ENCODE measurements around the gene PHF1.
"Not testable (repeated sequence)": the region's sequence is repeated elsewhere in the genome, so short reads cannot be mapped to it uniquely, and the experiment has no call there.

Gene PHF1

GRCh38 chr6:33410711-33411631 is at the start of gene PHF1:
Gene PHF1 (plus strand): TSS chr6:33411014. CDS start chr6:33412264, 1,250 bp downstream.
- no peaks in the 10 kb centered on the region for H3K9me3 ChIP-seq (ENCODE audit: control insufficient read depth, low read length)
- H3K9ac ChIP-seq (ENCODE audit: low read length): peak within 1 kb of the TSS; percentile 73
- no peaks in the 10 kb centered on the region for H3K36me3 ChIP-seq (ENCODE audit: control insufficient read depth, insufficient read depth, low read length)
- H3K4me3 ChIP-seq (ENCODE audit: low read length): peak within 1 kb of the TSS; percentile 54
- H3K4me1 ChIP-seq (ENCODE audit: control insufficient read depth, insufficient read depth, low read length): no peaks in the 10 kb centered on the region
- no peaks in the 10 kb centered on the region for H3K27me3 ChIP-seq (ENCODE audit: control insufficient read depth, insufficient read depth, low read length)

- H3K9ac ChIP-seq (ENCODE audit: low read length); H3K4me1 ChIP-seq (ENCODE audit: control insufficient read depth, insufficient read depth, low read length); H3K36me3 ChIP-seq (ENCODE audit: control insufficient read depth, insufficient read depth, low read length); H3K27me3 ChIP-seq (ENCODE audit: control insufficient read depth, insufficient read depth, low read length); H3K9me3 ChIP-seq (ENCODE audit: control insufficient read depth, low read length); H3K4me3 ChIP-seq (ENCODE audit: low read length): not testable (repeated sequence)
Observed at GRCh38 chr6:33363486-33363885, 47.3 kb upstream of the PHF1 start.

- not testable (repeated sequence) for H3K27me3 ChIP-seq (ENCODE audit: control insufficient read depth, insufficient read depth, low read length); H3K9me3 ChIP-seq (ENCODE audit: control insufficient read depth, low read length); H3K4me1 ChIP-seq (ENCODE audit: control insufficient read depth, insufficient read depth, low read length); H3K36me3 ChIP-seq (ENCODE audit: control insufficient read depth, insufficient read depth, low read length); H3K9ac ChIP-seq (ENCODE audit: low read length); H3K4me3 ChIP-seq (ENCODE audit: low read length)
Observed at GRCh38 chr6:33364475-33365205, 46.2 kb upstream of the PHF1 start.

GRCh38 chr6:33365206-33365971 is 45.4 kb upstream of the PHF1 start:
- H3K9me3 ChIP-seq (ENCODE audit: control insufficient read depth, low read length); H3K4me3 ChIP-seq (ENCODE audit: low read length): not testable (repeated sequence)

DNA sequence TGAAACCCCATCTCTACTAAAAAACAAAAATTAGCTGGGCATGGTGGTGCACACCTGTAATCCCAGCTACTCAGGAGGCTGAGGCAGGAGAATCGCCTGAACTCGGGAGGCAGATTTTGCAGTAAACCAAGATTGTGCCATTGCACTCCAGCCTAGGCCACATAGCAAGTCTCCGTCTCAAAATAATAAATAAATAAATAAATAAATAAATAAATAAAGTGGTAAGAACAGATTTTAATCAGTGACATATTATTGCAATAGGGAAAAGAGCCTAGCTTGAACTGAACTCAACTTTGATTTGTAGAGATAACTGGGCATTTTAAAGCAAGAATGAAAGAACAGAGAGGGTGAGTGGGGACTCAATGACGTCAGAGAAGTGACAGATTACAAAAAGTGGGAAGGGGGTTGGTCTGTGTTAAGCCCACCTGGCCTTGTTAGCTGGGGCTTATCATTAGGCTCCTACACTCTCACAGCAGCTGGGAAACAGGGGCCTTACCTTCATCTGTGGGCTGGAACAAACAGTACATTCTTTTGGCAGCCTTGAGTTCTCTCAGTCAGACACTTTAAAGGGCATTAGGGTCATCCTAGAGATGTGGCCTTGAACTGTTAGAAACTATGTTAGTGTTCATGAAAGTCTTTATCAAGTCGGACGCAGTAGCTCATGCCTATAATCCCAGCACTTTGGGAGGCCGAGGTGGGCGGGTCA is 43.7 kb upstream of the PHF1 start:
- Histone ChIP-seq H3K36me3 (ENCODE audit: control insufficient read depth, insufficient read depth, low read length) (no peaks in the 10 kb centered on the region), H3K9ac (ENCODE audit: low read length) (no peak overlapping the region), H3K4me1 (ENCODE audit: control insufficient read depth, insufficient read depth, low read length) (no peaks in the 10 kb centered on the region), H3K9me3 (ENCODE audit: control insufficient read depth, low read length) (no peaks in the 10 kb centered on the region), H3K27me3 (ENCODE audit: control insufficient read depth, insufficient read depth, low read length) (no peaks in the 10 kb centered on the region), H3K4me3 (ENCODE audit: low read length) (no peak overlapping the region)

More at GRCh38 chr6:33365206-33365971, 45.4 kb upstream of the PHF1 start:
- not testable (repeated sequence) for H3K9ac ChIP-seq (ENCODE audit: low read length); H3K36me3 ChIP-seq (ENCODE audit: control insufficient read depth, insufficient read depth, low read length); H3K4me1 ChIP-seq (ENCODE audit: control insufficient read depth, insufficient read depth, low read length); H3K27me3 ChIP-seq (ENCODE audit: control insufficient read depth, insufficient read depth, low read length)

GRCh38 chr6:33367715-33368025 is 43.1 kb upstream of the PHF1 start:
- not testable (repeated sequence) for H3K36me3 ChIP-seq (ENCODE audit: control insufficient read depth, insufficient read depth, low read length); H3K4me1 ChIP-seq (ENCODE audit: control insufficient read depth, insufficient read depth, low read length); H3K27me3 ChIP-seq (ENCODE audit: control insufficient read depth, insufficient read depth, low read length); H3K9ac ChIP-seq (ENCODE audit: low read length); H3K9me3 ChIP-seq (ENCODE audit: control insufficient read depth, low read length); H3K4me3 ChIP-seq (ENCODE audit: low read length)

DNA sequence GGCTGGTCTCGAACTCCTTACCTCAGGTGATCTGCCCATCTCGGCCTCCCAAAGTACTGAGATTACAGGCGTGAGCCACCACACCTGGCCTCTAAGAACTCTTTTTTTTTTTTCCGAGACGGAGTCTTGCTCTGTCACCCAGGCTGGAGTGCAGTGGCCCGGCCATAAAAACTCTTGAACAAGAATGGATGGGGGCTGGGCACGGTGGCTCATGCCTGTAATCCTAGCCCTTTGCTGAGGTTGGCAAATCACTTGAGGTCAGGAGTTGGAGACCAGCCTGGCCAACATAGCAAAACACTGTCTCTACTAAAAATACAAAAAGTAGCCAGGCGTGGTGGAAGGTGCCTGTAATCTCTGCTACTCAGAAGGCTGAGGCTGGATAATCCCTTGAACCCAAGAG is 38.9 kb upstream of the PHF1 start:
- H3K9ac ChIP-seq (ENCODE audit: low read length); H3K4me3 ChIP-seq (ENCODE audit: low read length); H3K9me3 ChIP-seq (ENCODE audit: control insufficient read depth, low read length); H3K27me3 ChIP-seq (ENCODE audit: control insufficient read depth, insufficient read depth, low read length); H3K36me3 ChIP-seq (ENCODE audit: control insufficient read depth, insufficient read depth, low read length): not testable (repeated sequence)
- H3K4me1 ChIP-seq (ENCODE audit: control insufficient read depth, insufficient read depth, low read length): peaks cover 23% of the 10 kb centered on the region

GRCh38 chr6:33372526-33373123 is 38.2 kb upstream of the PHF1 start:
- Histone ChIP-seq H3K27me3 (ENCODE audit: control insufficient read depth, insufficient read depth, low read length) (no peaks in the 10 kb centered on the region), H3K36me3 (ENCODE audit: control insufficient read depth, insufficient read depth, low read length) (no peaks in the 10 kb centered on the region), H3K9me3 (ENCODE audit: control insufficient read depth, low read length) (no peaks in the 10 kb centered on the region), H3K9ac (ENCODE audit: low read length) (no peak overlapping the region), H3K4me3 (ENCODE audit: low read length) (no peak overlapping the region), H3K4me1 (ENCODE audit: control insufficient read depth, insufficient read depth, low read length) (peaks cover 23% of the 10 kb centered on the region)

- Histone ChIP-seq H3K4me1 (ENCODE audit: control insufficient read depth, insufficient read depth, low read length) (peaks cover 23% of the 10 kb centered on the region), H3K27me3 (ENCODE audit: control insufficient read depth, insufficient read depth, low read length) (no peaks in the 10 kb centered on the region), H3K4me3 (ENCODE audit: low read length) (no peak overlapping the region), H3K9me3 (ENCODE audit: control insufficient read depth, low read length) (no peaks in the 10 kb centered on the region), H3K36me3 (ENCODE audit: control insufficient read depth, insufficient read depth, low read length) (no peaks in the 10 kb centered on the region), H3K9ac (ENCODE audit: low read length) (no peak overlapping the region)
Observed at GRCh38 chr6:33373960-33374910, 36.6 kb upstream of the PHF1 start.

GRCh38 chr6:33375143-33375671 is 35.6 kb upstream of the PHF1 start:
- H3K4me1 ChIP-seq (ENCODE audit: control insufficient read depth, insufficient read depth, low read length): peaks cover 23% of the 10 kb centered on the region
- no peak overlapping the region for H3K4me3 ChIP-seq (ENCODE audit: low read length)
- H3K27me3 ChIP-seq (ENCODE audit: control insufficient read depth, insufficient read depth, low read length): no peaks in the 10 kb centered on the region
- H3K9me3 ChIP-seq (ENCODE audit: control insufficient read depth, low read length): no peaks in the 10 kb centered on the region
- no peak overlapping the region for H3K9ac ChIP-seq (ENCODE audit: low read length)
- no peaks in the 10 kb centered on the region for H3K36me3 ChIP-seq (ENCODE audit: control insufficient read depth, insufficient read depth, low read length)
